Testis (tissue), 3 donors: ENCODE results near the gene DSN1. TPM values are rescaled to one million over a fixed set of nuclear protein-coding genes. Genes with fewer than 3 reads are reported as not detected.

ENCODE experiments used
- DNase-seq: peaks from one replicate; pipeline ENCODE4 v3.0.0-alpha.2; 2019
- H3K27ac ChIP-seq, 2 donors: fragments of 200-600 bp; sonication (generic); one replicate each; pipeline ENCODE4 v1.5.1; 2019
- H3K27me3 ChIP-seq: fragments of 200-600 bp; sonication (generic); one replicate; pipeline ENCODE4 v1.5.1; 2019
- H3K36me3 ChIP-seq: fragments of 200-600 bp; sonication (generic); one replicate; pipeline ENCODE4 v1.5.1; 2017; ENCODE audit warnings: low read depth; ENCODE audit errors: missing control alignments
- H3K4me1 ChIP-seq: fragments of 200-600 bp; sonication (generic); one replicate; pipeline ENCODE4 v1.5.1; 2019
- H3K4me3 ChIP-seq, 2 donors: fragments of 200-600 bp; sonication (generic); one replicate each; pipeline ENCODE4 v1.5.1; 2017 to 2019
- H3K9me3 ChIP-seq: fragments of 200-600 bp; sonication (generic); one replicate; pipeline ENCODE4 v1.5.1; 2017
- CTCF ChIP-seq, 3 experiments: fragments of 450-650 bp in 2 of 3; fragments of 200-600 bp in 1 of 3; sonication (generic) in 1 of 3; IDR thresholded peaks; one replicate each; pipeline ENCODE4 v1.5.1; 2016 to 2019; ENCODE audit warnings: antibody characterized with exemption in 3 of 3, mild to moderate bottlenecking in 2 of 3, moderate library complexity in 1 of 3
- POLR2A ChIP-seq: fragments of 450-650 bp; IDR thresholded peaks from one replicate; pipeline ENCODE4 v1.6.1; 2017; ENCODE audit warnings: antibody characterized with exemption, mild to moderate bottlenecking, moderate library complexity
- WGBS, 2 donors: methylation state at CpG; one replicate each; pipeline ENCODE4 v1.1.5; 2018; 5-methylcytosine and 5-hydroxymethylcytosine counted together
- intact Hi-C: fragments of 100-400 bp; cut with DNase I; formaldehyde crosslinking; loops from one replicate; pipeline ENCODE4 v1.15.1; 2023; ENCODE audit warnings: low total_unique reads
- polyA plus RNA-seq: library from polyadenylated mRNA; stranded (reverse); fragments of 350-450 nt; fragmentation: Illumina TruSeq; extraction: RNeasy Lipid Tissue Mini Kit (QIAGEN cat#74804); gene quantifications from one replicate; pipeline ENCODE4 v1.2.3, GENCODE V29; 2014; ENCODE audit warnings: low read depth, low replicate concordance; ENCODE audit not compliant: insufficient read depth
- total RNA-seq, 2 donors: library from RNA; depleted of rRNA; stranded (reverse); fragments of >200 nt; gene quantifications; one replicate each; pipeline ENCODE4 v1.2.3, GENCODE V29; 2016

Gene DSN1
- total and polyA plus RNA-seq, 3 donors from 2014 or later: 24.6 to 38.6 (median 30.2) TPM

GRCh38 chr20:36736451-36737182 is 36.9 kb downstream of the DSN1 start:
- intact Hi-C loops: no loop called here
- DNase-seq: no peak
- H3K9me3 ChIP-seq: no peaks in the 10 kb centered on the region
- H3K27me3 ChIP-seq: no peaks in the 10 kb centered on the region
- 75 to 78% methylated on average over 3 of the region's 3 CpGs for WGBS, 2 donors
- peaks cover 3% of the 10 kb centered on the region for H3K4me1 ChIP-seq
- TF ChIP-seq POLR2A: no peak
- TF ChIP-seq CTCF (IDR thresholded peaks at IDR 0.05): no peak
- no peak overlapping the region for H3K4me3 ChIP-seq
- no peaks in the 10 kb centered on the region for H3K36me3 ChIP-seq
- H3K27ac ChIP-seq: no peak overlapping the region

GRCh38 chr20:36732456-36732855 is 41.1 kb downstream of the DSN1 start:
- intact Hi-C loops: no loop called here
- Histone ChIP-seq H3K4me3 (no peak overlapping the region), H3K4me1 (peaks cover 7% of the 10 kb centered on the region), H3K27ac (no peak overlapping the region), H3K9me3 (no peaks in the 10 kb centered on the region), H3K27me3 (no peaks in the 10 kb centered on the region), H3K36me3 (no peaks in the 10 kb centered on the region)
- no peak for DNase-seq
- 94 to 100% methylated on average over 1 of the region's 1 CpG for WGBS, 2 donors
- TF ChIP-seq POLR2A: no peak

GRCh38 chr20:36728986-36729385 is 44.6 kb downstream of the DSN1 start:
- Histone ChIP-seq H3K27me3 (no peaks in the 10 kb centered on the region), H3K9me3 (no peaks in the 10 kb centered on the region), H3K4me3 (no peak overlapping the region), H3K27ac (no peak overlapping the region), H3K36me3 (no peaks in the 10 kb centered on the region), H3K4me1 (peaks cover 3% of the 10 kb centered on the region)
- intact Hi-C loops: no loop called here
- TF ChIP-seq POLR2A: no peak
- TF ChIP-seq CTCF (IDR thresholded peaks at IDR 0.05): no peak
- DNase-seq: no peak
- 70 to 75% methylated on average over 3 of the region's 3 CpGs for WGBS, 2 donors

GRCh38 chr20:36726168-36726567 is 47.4 kb downstream of the DSN1 start:
- Histone ChIP-seq H3K27ac (no peak overlapping the region), H3K4me3 (no peak overlapping the region), H3K4me1 (peaks cover 3% of the 10 kb centered on the region), H3K27me3 (no peaks in the 10 kb centered on the region), H3K9me3 (no peaks in the 10 kb centered on the region), H3K36me3 (no peaks in the 10 kb centered on the region)
- intact Hi-C loops: no loop called here
- no peak for DNase-seq
- 91% methylated on average over 3 of the region's 3 CpGs for WGBS, 2 donors
- TF ChIP-seq POLR2A (no peak), CTCF (IDR thresholded peaks at IDR 0.05) (no peak)

GRCh38 chr20:36720510-36720909 is 53.1 kb downstream of the DSN1 start:
- intact Hi-C loops: no loop called here
- no peak for TF ChIP-seq POLR2A
- TF ChIP-seq CTCF (IDR thresholded peaks at IDR 0.05): no peak
- 89 to 91% methylated on average over 3 of the region's 3 CpGs for WGBS, 2 donors

More at GRCh38 chr20:36720510-36720909, 53.1 kb downstream of the DSN1 start:
- Histone ChIP-seq H3K27ac (no peak overlapping the region), H3K9me3 (no peaks in the 10 kb centered on the region), H3K4me1 (no peaks in the 10 kb centered on the region), H3K4me3 (no peak overlapping the region), H3K27me3 (no peaks in the 10 kb centered on the region), H3K36me3 (no peaks in the 10 kb centered on the region)
- DNase-seq: no peak
